ENCODE measurements around the gene VPS9D1.

DNA sequence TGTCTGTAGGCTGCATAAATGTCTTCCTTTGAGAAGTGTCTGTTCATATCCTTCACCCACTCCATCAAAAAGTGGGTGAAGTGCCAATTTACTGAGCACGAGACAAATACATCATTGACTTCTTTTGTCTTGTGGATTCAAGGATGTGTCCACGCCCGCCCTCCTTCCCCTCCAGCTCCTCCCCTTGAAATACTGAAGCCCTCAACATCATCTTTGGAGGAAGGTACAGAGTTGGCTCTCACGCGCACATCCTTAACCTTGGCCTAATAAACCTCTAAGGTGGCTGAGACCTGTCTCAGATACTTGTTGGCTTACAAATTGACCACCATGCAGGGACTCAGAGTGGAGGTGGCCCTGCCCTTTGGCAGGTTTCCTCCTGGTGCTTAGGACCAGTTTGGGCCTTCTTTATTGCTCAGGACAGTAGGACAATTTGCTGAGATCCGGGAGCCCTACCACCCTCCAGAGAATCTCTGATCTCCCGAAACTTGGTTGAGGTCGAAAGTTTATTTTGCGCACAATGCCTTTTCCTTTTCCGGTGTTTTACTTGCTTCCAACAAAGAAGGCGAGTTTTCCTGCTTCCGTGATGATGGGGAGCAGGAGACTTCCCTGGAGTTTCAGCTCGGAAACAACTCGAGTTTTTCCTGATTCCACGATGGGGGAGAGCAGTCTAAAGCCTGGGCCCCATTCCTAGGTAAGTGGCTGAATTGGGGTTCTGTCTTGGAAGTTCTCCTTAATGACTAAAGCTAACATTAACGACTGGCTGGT, 48.3 kb downstream of the VPS9D1 start:
- TF ChIP-seq, protein P1, sequence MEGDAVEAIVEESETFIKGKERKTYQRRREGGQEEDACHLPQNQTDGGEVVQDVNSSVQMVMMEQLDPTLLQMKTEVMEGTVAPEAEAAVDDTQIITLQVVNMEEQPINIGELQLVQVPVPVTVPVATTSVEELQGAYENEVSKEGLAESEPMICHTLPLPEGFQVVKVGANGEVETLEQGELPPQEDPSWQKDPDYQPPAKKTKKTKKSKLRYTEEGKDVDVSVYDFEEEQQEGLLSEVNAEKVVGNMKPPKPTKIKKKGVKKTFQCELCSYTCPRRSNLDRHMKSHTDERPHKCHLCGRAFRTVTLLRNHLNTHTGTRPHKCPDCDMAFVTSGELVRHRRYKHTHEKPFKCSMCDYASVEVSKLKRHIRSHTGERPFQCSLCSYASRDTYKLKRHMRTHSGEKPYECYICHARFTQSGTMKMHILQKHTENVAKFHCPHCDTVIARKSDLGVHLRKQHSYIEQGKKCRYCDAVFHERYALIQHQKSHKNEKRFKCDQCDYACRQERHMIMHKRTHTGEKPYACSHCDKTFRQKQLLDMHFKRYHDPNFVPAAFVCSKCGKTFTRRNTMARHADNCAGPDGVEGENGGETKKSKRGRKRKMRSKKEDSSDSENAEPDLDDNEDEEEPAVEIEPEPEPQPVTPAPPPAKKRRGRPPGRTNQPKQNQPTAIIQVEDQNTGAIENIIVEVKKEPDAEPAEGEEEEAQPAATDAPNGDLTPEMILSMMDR (IDR thresholded peaks at IDR 0.05; ENCODE audit: low read depth, low read length) = no peak
- TF ChIP-seq EZH2phosphoT487 (IDR thresholded peaks at IDR 0.05; ENCODE audit: low read depth) = no peak
